K562 (cell line): Measurements from ENCODE around the gene PIP5K1B. TPM values are rescaled to one million over a fixed set of nuclear protein-coding genes. Genes with fewer than 3 reads are reported as not detected.

ENCODE experiments used
- ATAC-seq: fragments of 200-7000 bp; cut with Tn5 transposase; 3 replicates; pipeline ENCODE4 v1.9.1; 2020; ENCODE audit warnings: moderate library complexity
- BruUV-seq: library from RNA; stranded (reverse); fragments of 400-500 nt; replicated peaks from 2 replicates; lab custom pipeline; 2021; lab: Mats Ljungman, UMichigan
- CTCF ChIA-PET: fragments of 300-600 bp; formaldehyde crosslinking; extraction: SDS; loops from one replicate; lab custom pipeline; 2021; ENCODE audit warnings: low intra/inter-chr PET ratio; lab: Yijun Ruan, JAX
- POLR2A ChIA-PET: fragments of 300-600, 350-650 bp; sonication (Branson Sonifier 250); formaldehyde crosslinking; extraction: SDS; loops from one replicate; lab custom pipeline; 2021; ENCODE audit warnings: antibody characterized with exemption, inconsistent platforms; lab: Yijun Ruan, JAX
- DNase-seq, 4 experiments: peaks; one replicate each; pipeline versions ENCODE4 v3.0.0 to v3.0.0-alpha.2; 2011 to 2018; ENCODE audit warnings: low spot score in 3 of 4, mixed read lengths in 3 of 4; ENCODE audit errors: extremely low read depth in 1 of 4
- FAIRE-seq: peaks from 2 replicates; lab custom pipeline; 2011; peaks lifted over from hg19 to GRCh38; lab: Jason Lieb, UNC
- H2AFZ ChIP-seq: 2 replicates; pipeline ENCODE4 v1.6.0; 2011; ENCODE audit warnings: low read depth, low read length, control low read depth, inconsistent platforms
- H3K27ac ChIP-seq: fragments of 200-600 bp; 3 replicates; pipeline ENCODE4 v1.8.0; 2011; ENCODE audit warnings: low read depth, mild to moderate bottlenecking, control low read depth, inconsistent platforms, low read length, moderate library complexity, mixed read lengths; ENCODE audit errors: extremely low read depth
- H3K27me3 ChIP-seq, 2 experiments: fragments of 300-600 bp in 1 of 2; 2 replicates in 1 of 2; 3 replicates in 1 of 2; pipeline versions ENCODE4 v1.6.0 to v1.8.0; 2011; ENCODE audit warnings: inconsistent platforms in 2 of 2, low read length in 2 of 2, mild to moderate bottlenecking in 1 of 2, mixed read lengths in 1 of 2, moderate library complexity in 1 of 2; ENCODE audit not compliant: control insufficient read depth in 2 of 2, insufficient read depth in 2 of 2
- H3K36me3 ChIP-seq: fragments of 300-600 bp; 3 replicates; pipeline ENCODE4 v1.8.0; 2011; ENCODE audit warnings: mild to moderate bottlenecking, low read length, inconsistent platforms; ENCODE audit not compliant: control insufficient read depth, insufficient read depth
- H3K4me1 ChIP-seq, 2 experiments: fragments of 200-600 bp in 1 of 2; replicated peaks in 1 of 2; 2 replicates in 1 of 2; 3 replicates in 1 of 2; pipeline versions ENCODE4 v1.5.1 to v1.8.0; 2011; ENCODE audit warnings: inconsistent platforms in 2 of 2, low read length in 2 of 2, mild to moderate bottlenecking in 1 of 2, mixed read lengths in 1 of 2, moderate library complexity in 1 of 2; ENCODE audit not compliant: control insufficient read depth in 2 of 2, insufficient read depth in 2 of 2
- H3K4me2 ChIP-seq: 2 replicates; pipeline ENCODE4 v1.6.1; 2011; ENCODE audit warnings: low read length, control low read depth, inconsistent platforms, mixed read lengths; ENCODE audit not compliant: insufficient read depth
- H3K4me3 ChIP-seq: fragments of 200-600 bp; sonication (generic), shearing (Covaris generic); 2 replicates; pipeline ENCODE4 v1.5.1; 2016; ENCODE audit warnings: control low read depth, inconsistent platforms
- H3K79me2 ChIP-seq: fragments of 200-600 bp; 3 replicates; pipeline ENCODE4 v1.8.0; 2011; ENCODE audit warnings: low read length, inconsistent platforms; ENCODE audit not compliant: control insufficient read depth, insufficient read depth
- H3K9ac ChIP-seq, 2 experiments: 2 replicates each; pipeline versions ENCODE4 v1.6.0 to v1.6.1; 2011; ENCODE audit warnings: low read depth in 2 of 2, low read length in 2 of 2, control low read depth in 1 of 2, inconsistent platforms in 1 of 2, mild to moderate bottlenecking in 1 of 2, mixed read lengths in 1 of 2; ENCODE audit not compliant: insufficient read depth in 1 of 2
- H3K9me1 ChIP-seq: one replicate; pipeline ENCODE4 v1.6.0; 2011; ENCODE audit warnings: inconsistent platforms, mild to moderate bottlenecking, low read length, moderate library complexity; ENCODE audit not compliant: control insufficient read depth, insufficient read depth
- H3K9me3 ChIP-seq: replicated peaks from 2 replicates; pipeline ENCODE4 v1.5.1; 2011; ENCODE audit warnings: low read depth, low read length, inconsistent platforms; ENCODE audit not compliant: control insufficient read depth, insufficient read depth
- H4K20me1 ChIP-seq: replicated peaks from 2 replicates; pipeline ENCODE4 v1.6.1; 2011; ENCODE audit warnings: low read length, inconsistent platforms, mixed read lengths; ENCODE audit not compliant: control insufficient read depth, insufficient read depth
- ARNT ChIP-seq, 2 experiments: fragments of 450-650 bp; IDR thresholded peaks; 2 replicates each; pipeline ENCODE4 v1.6.1; 2016; ENCODE audit warnings: mild to moderate bottlenecking in 1 of 2
- ATF1 ChIP-seq, 2 experiments: fragments of 450-650 bp in 1 of 2; IDR thresholded peaks; 2 replicates each; pipeline ENCODE4 v1.6.1; 2016; ENCODE audit warnings: missing compliant biosample characterization in 1 of 2, missing genetic modification characterization in 1 of 2
- REST ChIP-seq, 2 experiments: fragments of 450-650 bp; formaldehyde crosslinking in 1 of 2; IDR thresholded peaks; 2 replicates each; pipeline versions ENCODE4 v1.4.0 to v1.6.1; 2014 to 2020; ENCODE audit warnings: mild to moderate bottlenecking in 2 of 2, borderline replicate concordance in 1 of 2, low read depth in 1 of 2
- SMAD2 ChIP-seq: fragments of 150-350 bp; IDR thresholded peaks from 2 replicates; pipeline ENCODE4 v1.6.1; 2014; ENCODE audit warnings: low read depth, mild to moderate bottlenecking, low read length
- SP1 ChIP-seq: sonication (generic); formaldehyde crosslinking; IDR thresholded peaks from 2 replicates; pipeline ENCODE4 v1.8.1; 2022; ENCODE audit warnings: mild to moderate bottlenecking, missing genetic modification reagents
- VEZF1 ChIP-seq: fragments of 200-800 bp; sonication (Bioruptor generic); IDR thresholded peaks from 2 replicates; pipeline ENCODE4 v1.6.1; 2017; ENCODE audit warnings: missing genetic modification characterization, missing compliant biosample characterization
- XRCC5 ChIP-seq: fragments of 200-400 bp; formaldehyde crosslinking; IDR thresholded peaks from 2 replicates; pipeline ENCODE4 v1.6.1; 2017; ENCODE audit warnings: low read depth, mild to moderate bottlenecking, low read length
- ZBTB7A ChIP-seq: IDR thresholded peaks from 2 replicates; pipeline ENCODE4 v1.6.1; 2011; ENCODE audit warnings: low read depth, mild to moderate bottlenecking, low read length, moderate library complexity, borderline replicate concordance; ENCODE audit not compliant: control insufficient read depth
- ZNF232 ChIP-seq: sonication (generic); formaldehyde crosslinking; IDR thresholded peaks from 2 replicates; pipeline ENCODE4 v1.8.0; 2022; ENCODE audit warnings: mild to moderate bottlenecking, missing genetic modification reagents
- ZNF696 ChIP-seq: fragments of 250-450 bp; sonication (Bioruptor Pico); conservative IDR thresholded peaks from 2 replicates; pipeline ENCODE4 v1.4.0; 2020; ENCODE audit warnings: mild to moderate bottlenecking, moderate library complexity
- WGBS: fragments of 100-300 bp; shearing (Covaris generic); methylation state at CpG from one replicate; pipeline ENCODE4 v1.1.6; 2016; ENCODE audit warnings: low coverage, mixed read lengths; ENCODE audit not compliant: insufficient coverage; ENCODE audit errors: missing lambda C conversion rate; 5-methylcytosine and 5-hydroxymethylcytosine counted together
- in situ Hi-C: fragments of 300-500 bp; cut with MboI; formaldehyde crosslinking; loops from 4 replicates; pipeline ENCODE4 v1.15.0; 2018; ENCODE audit warnings: inconsistent platforms, mixed read lengths
- intact Hi-C: fragments of 100-400 bp; cut with micrococcal nuclease; formaldehyde crosslinking; loops from 2 replicates; pipeline ENCODE4 v1.14.2; 2022
- polyA plus RNA-seq, 8 experiments: library from polyadenylated mRNA; depleted of rRNA in 4 of 8; stranded (reverse) in 5 of 8; unstranded in 3 of 8; fragments of >200 nt; fragmentation: Nextera tagmentation in 2 of 8; fragmentation: Illumina TruSeq in 1 of 8; extraction: Ambion mirVana in 2 of 8; extraction: Trizol in 1 of 8; gene quantifications; 2 replicates each; pipeline versions ENCODE4 v1.2.1 to v1.2.3, GENCODE V29; 2011 to 2014; ENCODE audit warnings: inconsistent platforms in 1 of 8, missing spikeins in 1 of 8
- total RNA-seq, 7 experiments: library from RNA; depleted of rRNA in 6 of 7; stranded (reverse); fragments of >200 nt in 6 of 7; fragmentation: Illumina TruSeq in 2 of 7; extraction: Trizol in 2 of 7; gene quantifications; 2 replicates each; pipeline versions ENCODE4 v1.2.1 to v1.2.3, GENCODE V29; 2011 to 2021; ENCODE audit warnings: low replicate concordance in 1 of 7

PIP5K1B gene
- total and polyA plus RNA-seq, 9 of the 15 experiments (the other 6 are each of a cell fraction or from before 2014, with no cell fraction given): 3.1 to 12.9 (median 7.4) TPM

GRCh38 chr9:68705531-68706362 is 707 bp downstream of the PIP5K1B start:
- peaks cover 45% of the 10 kb centered on the region for H3K79me2 ChIP-seq
- intact Hi-C loops: loop anchor here (5.0 kb wide), 4 partner anchors 47 to 322 kb away; no protein-coding TSS in a partner anchor
- no peaks in the 10 kb centered on the region for H3K9me3 ChIP-seq
- H3K4me2 ChIP-seq: peak overlapping the region; percentile 83
- WGBS: 1% methylated on average over 28 of the region's 62 CpGs
- peak overlapping the region; percentile 87 for H2AFZ ChIP-seq
- CTCF ChIA-PET: no interaction called here
- FAIRE-seq (no peak), DNase-seq (peak; percentile 49 to 70 (median 62)), ATAC-seq (peak; percentile 62)
- peak overlapping the region; percentile 80 to 93 for H3K9ac ChIP-seq
- H3K27me3 ChIP-seq: no peaks in the 10 kb centered on the region
- H3K4me1 ChIP-seq: peaks cover 19 to 23% of the 10 kb centered on the region in 2 experiments
- POLR2A ChIA-PET: interaction anchor here (0.9 to 1.6 kb wide), 8 partner anchors 8 to 315 kb away, joined by 3 to 6 read pairs (median 3); a partner anchor contains a TSS
- H4K20me1 ChIP-seq: no peaks in the 10 kb centered on the region
- H3K36me3 ChIP-seq: no peaks in the 10 kb centered on the region
- peak overlapping the region; percentile 77 for H3K27ac ChIP-seq
- in situ Hi-C loops: no loop called here
- H3K9me1 ChIP-seq: no peaks in the 10 kb centered on the region
- BruUV-seq: no TSS peak
- peak overlapping the region; percentile 75 for H3K4me3 ChIP-seq
- TF ChIP-seq SP1 (0 out of 2 replicates have a peak, but pooled peaks have one; percentile 26), ZBTB7A (peak; percentile 76; the same call in 1 of the 2 replicates), ZNF232 (CRISPR knock-in tag) (0 out of 2 replicates have a peak, but pooled peaks have one; percentile 38), ZNF696 (CRISPR knock-in tag) (no peak), XRCC5 (no peak), REST (IDR thresholded peaks at IDR 0.05; ENCODE audit: borderline replicate concordance) (peak; percentile 40), REST (CRISPR knock-in tag; IDR thresholded peaks at IDR 0.05; ENCODE audit: low read depth) (no peak), SMAD2 (no peak), VEZF1 (CRISPR knock-in tag) (peak; percentile 91), ATF1 (CRISPR knock-in tag; IDR thresholded peaks at IDR 0.05) (no peak), ATF1 (tag; IDR thresholded peaks at IDR 0.05) (peak; percentile 54), ARNT (IDR thresholded peaks at IDR 0.05) (no peak)
